GM10847 (cell line): ENCODE results near the gene STK38L.

Experiments used
- POLR2A ChIP-seq: IDR thresholded peaks from 2 replicates; pipeline ENCODE4 v1.6.1; 2011; ENCODE audit not compliant: insufficient read length; ENCODE audit errors: extremely low read depth

The STK38L gene

DNA sequence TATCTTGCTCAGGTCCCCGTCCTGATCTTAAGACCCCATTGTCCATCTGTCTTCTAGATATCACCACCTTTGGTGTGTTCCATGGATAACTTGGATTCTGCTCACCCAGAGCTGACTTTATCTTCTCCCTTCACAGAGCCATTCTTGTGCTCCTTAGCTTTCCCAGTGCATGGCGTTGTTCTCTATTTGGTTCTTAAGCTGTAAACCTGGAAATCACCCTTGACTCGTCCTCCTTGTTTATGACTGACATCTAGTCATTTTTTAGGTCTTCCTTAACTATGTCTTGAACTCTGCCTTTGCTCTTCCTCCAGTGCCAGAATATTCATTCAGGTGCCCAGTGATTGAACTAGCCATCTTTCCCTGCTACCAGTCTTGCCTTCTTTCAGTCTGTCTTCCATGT, 11.7 kb downstream of the STK38L start:
- no peak for TF ChIP-seq POLR2A

DNA sequence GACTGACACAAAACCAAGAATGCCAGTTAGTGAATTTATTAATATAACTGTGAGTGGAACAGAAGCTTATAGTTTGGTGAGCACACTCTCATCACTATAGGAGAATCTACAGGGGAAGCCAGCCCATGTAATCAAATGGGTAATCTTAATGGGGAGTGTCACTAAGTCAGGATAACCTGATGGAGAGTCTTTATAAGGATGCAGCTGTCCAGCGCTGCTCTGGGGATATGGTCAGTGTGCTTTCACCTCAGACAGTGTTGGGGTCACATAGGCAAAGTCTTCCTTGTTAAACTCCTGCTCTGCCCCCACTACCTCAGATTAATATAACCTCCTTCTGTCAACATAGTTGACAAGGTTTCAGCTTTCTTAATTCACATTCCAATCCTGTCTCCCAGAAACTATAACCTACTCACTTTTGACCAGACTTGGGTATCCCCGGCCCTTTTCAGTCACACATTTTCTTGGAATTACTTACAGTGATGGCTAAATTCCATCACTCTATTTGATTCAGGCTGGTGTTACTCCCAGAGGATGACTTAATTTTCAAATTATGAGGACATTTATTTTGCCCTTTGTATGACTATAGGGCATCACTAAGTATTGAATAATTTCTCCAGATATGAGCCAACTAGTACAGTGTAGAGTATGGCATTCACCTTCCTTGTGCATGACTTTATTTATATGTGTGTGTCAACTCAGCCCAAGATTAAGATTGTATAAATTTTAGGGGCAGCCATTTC, 13.2 kb downstream of the STK38L start:
- no peak for TF ChIP-seq POLR2A

DNA sequence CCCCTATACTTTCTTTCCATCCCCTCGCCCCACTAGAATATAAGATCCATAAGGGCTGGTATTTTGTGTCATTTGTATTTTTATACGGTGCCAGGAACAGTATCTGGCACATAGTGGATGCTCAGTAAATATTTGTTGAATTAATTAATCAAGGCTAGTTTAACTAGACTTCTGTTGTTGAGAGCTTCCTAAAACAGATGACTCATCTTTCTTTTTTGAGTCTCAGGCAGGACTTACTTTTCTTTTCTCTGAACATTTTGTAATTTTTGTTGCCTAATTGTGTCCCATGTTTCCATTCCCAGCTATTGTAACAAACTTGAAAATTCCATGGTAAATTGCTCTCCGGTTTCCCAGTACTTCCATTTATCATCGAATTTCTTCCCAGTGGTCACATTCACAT, 16.7 kb downstream of the STK38L start:
- no peak for TF ChIP-seq POLR2A

DNA sequence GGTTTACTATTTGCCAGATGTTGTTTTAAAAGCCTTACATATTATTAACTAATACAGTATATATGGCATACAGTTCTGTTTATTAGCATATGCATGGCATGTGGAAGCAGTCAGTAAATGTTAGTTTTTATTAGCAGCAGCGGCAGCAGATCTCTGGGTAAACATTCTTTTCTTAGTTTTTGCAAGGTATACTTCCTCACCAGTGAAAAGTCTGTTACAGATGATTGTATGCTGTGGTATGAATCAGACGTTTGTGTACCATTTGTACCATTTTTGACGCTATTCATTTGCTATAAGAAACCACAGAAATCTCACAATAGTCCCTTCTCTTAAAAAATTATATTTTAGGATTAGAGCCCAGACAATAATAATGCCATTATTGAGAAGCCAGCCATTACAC, 17.8 kb downstream of the STK38L start:
- no peak for TF ChIP-seq POLR2A

DNA sequence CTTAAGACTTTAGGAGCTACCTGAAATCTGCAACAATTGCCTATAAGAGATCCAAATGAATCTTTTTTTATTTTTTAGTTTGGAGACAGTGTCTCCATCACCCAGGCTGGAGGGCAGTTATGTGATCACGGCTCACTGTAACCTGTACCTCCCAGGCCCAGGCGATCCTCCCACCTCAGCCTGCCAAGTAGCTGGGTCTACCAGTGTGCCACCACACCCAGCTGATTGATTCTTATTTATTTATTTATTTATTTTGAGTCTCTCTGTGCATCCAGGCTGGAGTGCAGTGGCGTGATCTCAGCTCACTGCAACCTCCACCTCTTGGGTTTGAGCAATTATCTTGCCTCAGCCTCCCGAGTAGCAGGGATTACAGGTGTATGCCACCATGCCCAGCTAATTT, 26.1 kb downstream of the STK38L start:
- no peak for TF ChIP-seq POLR2A

DNA sequence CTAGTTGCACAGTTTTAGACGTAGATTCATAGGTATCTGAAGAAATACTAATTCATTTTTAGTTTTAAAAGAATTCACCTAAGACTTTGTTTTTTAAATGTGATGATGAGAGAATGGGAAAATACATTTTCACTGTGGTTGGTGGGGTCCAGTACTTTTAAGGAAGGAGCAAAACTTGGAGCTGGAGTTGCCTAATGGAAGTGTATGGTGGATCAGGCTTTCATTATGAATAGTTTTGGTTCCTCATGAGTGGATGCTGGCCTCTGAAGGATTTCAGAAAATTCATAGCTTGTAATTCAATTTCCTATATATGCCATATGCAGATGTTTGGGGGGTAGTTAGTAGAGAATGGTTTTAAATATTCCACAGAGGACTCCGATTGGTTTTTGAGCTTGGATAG, 27.1 kb downstream of the STK38L start:
- no peak for TF ChIP-seq POLR2A

DNA sequence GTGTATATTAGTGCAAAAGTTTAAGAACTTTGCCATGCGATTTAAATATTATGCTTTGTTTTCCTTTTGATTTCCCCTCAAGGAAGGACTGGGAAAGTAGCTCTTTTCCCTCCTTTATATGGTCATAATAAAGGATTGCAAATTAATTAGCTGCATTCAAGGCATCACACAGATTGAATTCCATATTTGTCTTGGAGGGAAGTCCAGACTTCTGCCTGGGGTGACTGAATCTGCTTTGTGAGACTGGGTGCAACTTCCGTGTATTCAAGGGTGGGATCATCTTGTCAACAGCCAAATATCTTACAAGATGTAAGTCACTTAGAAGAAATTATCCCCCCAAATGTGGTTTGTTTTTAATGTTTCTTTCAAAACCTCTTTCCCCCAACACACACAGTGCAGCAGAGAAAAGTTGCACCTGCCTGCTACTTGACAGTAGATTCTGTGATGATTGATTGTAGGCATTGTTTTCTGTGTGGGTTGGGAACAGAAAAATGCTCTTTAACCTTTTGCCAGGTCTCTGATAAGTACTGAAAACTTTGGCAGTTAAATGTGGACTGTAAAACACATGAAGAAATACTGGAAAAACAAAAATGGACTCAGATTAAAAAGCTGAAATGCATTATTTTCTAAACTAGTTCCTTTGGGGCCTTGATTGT, 28.4 kb downstream of the STK38L start:
- no peak for TF ChIP-seq POLR2A

DNA sequence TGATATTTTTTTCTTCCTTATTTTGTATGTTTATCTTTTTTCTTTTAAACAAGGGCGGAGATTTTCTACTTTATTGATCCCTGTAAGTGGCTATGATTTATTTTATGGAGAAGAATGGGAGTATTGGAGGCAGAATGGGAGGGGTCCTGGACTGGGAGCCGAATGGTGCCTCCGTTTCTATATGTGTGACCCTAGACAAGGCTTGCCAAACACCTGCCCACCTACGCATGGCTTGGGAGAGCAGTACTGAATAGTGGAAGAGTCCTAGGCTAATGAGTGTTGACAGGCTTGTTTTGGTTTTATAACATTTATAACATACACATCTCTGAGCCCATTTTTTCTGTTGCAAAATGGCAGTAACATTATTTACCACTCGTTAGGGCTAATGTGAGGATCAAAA, 29.0 kb downstream of the STK38L start:
- no peak for TF ChIP-seq POLR2A

DNA sequence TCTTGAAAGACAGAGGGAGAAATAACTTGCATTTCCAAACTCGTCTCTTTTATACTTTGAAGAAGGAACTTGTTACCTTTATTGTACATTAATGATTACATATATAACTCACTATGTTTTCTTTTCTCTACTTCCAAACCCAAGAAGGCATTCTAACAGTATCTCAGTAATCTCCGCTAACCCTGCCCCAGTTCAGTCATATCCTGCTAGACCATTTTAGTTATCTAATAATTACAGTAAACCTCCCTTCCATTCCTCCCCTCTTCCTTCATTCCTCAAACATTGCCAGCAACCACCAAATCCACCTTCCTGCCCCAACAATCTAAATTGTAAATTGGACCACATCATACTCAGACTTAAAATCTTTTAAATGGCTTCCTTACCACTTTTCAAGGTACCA, 30.6 kb downstream of the STK38L start:
- no peak for TF ChIP-seq POLR2A

DNA sequence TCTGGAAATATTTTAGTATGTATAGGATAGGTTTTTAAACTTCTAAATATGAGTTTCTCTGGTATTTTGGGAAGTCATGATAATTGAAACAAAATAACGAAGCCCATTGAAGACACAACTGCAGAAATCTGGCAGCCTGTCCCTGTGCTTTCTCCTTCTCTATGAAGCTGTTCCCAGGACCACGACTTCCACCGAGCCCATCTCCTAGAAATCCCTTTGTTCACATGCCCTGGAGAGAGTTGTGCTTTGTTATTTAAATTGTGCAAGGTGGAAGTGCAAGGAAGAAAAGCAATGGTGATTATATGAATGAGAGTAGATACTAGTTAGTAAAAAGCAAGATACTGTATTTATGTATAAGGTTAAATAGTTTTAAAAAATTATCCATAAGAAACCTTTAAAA, 32.2 kb downstream of the STK38L start:
- no peak for TF ChIP-seq POLR2A

DNA sequence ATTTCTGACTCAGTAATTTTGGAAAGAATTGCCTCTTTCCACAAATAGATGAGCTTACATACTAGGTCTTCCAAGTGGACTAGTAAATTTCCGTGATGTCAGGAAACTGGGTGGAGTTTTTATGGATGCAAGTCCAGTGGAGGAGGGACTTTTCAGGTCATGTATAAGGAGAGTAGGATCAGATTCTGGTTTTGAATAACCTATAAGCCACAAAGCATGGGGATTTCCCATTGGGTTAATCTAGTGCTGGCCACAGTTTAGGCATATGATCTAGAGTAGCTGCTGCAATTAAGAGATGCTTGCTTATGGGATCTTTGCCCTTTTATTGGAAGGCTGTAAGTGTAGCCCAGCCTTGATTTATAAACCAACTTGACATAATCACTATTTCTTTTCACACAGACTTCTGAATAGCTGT, 33.8 kb downstream of the STK38L start:
- TF ChIP-seq POLR2A: no peak

DNA sequence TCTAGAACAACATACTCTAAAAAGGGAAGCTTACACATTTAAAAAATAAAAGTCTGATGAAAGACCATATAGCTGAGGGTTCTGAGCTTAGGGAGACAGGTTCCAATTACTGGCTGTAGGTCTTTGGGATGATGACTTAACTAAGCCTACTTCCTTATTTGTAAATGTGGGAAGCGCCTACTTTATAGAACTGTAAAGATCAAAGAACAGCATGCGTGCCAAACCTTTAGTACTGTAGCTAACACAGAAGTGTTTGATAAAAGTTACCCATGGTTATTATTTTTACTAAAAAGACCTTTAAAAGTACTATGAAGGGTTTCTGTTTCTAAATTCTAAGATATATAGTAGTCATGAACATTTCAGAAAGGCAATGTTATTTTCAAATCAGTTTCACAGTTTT, 35.7 kb downstream of the STK38L start:
- no peak for TF ChIP-seq POLR2A

DNA sequence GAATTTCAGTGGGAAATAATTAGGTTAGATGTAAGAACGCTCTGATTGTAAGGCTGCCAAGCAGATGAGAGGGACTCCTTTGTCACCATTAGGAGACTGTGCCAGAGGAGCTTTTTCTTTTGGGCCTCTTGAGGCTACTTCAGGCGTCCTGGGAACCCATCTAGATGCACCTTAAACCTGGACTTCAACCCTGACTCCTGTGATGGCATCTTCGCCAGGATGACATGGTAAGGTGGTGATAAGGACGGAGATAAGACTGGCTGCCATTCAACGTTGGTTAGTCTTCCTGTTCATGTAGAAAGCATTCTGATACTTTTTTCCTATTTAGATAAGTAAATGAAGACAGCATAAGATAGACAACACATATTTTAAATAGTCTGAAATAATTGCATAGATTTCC, 36.3 kb downstream of the STK38L start:
- no peak for TF ChIP-seq POLR2A

DNA sequence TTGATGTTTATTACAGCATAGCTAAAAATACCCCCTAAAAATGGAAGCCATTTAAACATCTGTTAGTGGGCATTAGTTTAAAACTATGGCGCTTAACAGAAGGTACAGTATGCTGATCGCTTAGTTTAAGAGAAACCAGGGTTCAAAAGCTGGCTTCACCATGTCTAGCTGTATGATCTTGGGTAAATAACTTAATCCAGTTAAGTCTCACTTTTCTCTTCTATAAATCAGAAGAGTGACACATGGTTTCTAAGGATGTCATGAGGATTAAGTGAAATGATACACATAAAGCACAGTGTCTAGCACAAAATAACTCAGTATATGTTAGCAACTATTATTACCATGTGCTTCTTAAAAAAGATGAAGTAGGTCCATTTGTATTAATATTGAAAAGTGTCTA, 38.7 kb downstream of the STK38L start:
- no peak for TF ChIP-seq POLR2A

DNA sequence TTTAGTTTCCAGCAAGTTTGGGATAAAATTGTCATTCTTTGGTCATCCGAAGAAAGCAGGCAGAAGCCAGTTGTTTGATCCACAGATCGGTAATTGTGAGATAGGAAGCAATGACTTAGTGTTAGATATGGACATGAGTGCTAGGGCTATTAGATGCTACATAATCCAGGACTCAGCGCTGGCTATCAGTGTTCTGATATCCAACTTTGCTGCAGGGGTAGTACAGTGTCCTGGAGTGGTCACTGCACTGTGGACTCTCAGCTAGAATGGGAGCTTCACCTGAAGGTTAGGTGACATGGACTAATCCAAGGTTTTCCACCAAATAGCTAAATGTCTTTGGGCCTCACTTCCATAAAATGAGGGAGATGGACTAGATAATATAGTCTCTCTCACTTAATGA, 39.9 kb downstream of the STK38L start:
- TF ChIP-seq POLR2A: no peak

DNA sequence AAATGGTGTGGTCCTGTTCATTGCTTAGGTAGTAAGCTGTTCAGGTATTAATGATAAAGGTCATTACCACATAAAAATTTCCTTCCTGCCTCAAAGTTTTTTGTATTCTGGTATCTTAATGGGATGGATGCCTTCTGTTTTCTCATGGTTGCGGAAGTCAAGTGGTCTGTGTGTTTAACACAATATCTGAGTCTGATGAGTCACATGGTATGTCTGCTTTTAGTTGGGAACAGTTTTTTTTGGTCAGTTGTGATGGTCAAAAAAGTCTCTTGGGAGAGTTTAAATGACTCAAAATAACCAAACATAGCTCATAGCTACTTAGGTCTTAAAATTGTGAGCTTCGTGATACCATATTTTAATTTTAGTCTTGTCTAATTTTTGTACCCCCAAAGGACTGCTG, 40.7 kb downstream of the STK38L start:
- no peak for TF ChIP-seq POLR2A

DNA sequence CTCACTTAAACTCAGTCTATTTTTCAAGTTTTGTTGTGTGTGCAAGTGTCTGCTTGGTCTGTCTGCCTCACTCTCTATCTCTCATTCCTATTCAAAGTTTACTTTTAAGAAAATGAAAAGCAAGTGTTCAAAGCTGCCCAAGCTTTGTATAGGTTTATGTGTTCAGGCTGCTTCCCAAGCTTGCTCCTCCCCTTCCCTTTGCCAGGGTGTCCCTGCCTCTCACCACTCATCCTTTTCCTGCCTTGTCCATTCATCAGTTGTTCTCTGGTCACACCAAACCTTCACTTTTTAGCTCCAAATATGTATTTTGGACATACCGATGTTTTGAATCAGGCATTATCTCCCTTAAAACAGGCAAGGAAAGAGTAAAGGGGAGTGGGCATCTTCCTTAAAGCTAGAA, 41.3 kb downstream of the STK38L start:
- no peak for TF ChIP-seq POLR2A
